Measurements from ENCODE around the gene ELP2.
"Not testable (repeated sequence)": the region's sequence is repeated elsewhere in the genome, so short reads cannot be mapped to it uniquely, and the experiment has no call there.

The ELP2 gene

GRCh38 chr18:36191286-36191685, 61.6 kb downstream of the ELP2 start:
- no peak for DNase-seq (ENCODE audit: low read depth)

- no peak for DNase-seq (ENCODE audit: low read depth)
Observed at GRCh38 chr18:36191711-36192110, 62.0 kb downstream of the ELP2 start.

- DNase-seq (ENCODE audit: low read depth): no peak
Observed at GRCh38 chr18:36194600-36195315, 65.1 kb downstream of the ELP2 start.

GRCh38 chr18:36195427-36196122, 65.9 kb downstream of the ELP2 start:
- no peak for DNase-seq (ENCODE audit: low read depth)

- no peak for DNase-seq (ENCODE audit: low read depth)
Observed at GRCh38 chr18:36196238-36196995, 66.7 kb downstream of the ELP2 start.

DNA sequence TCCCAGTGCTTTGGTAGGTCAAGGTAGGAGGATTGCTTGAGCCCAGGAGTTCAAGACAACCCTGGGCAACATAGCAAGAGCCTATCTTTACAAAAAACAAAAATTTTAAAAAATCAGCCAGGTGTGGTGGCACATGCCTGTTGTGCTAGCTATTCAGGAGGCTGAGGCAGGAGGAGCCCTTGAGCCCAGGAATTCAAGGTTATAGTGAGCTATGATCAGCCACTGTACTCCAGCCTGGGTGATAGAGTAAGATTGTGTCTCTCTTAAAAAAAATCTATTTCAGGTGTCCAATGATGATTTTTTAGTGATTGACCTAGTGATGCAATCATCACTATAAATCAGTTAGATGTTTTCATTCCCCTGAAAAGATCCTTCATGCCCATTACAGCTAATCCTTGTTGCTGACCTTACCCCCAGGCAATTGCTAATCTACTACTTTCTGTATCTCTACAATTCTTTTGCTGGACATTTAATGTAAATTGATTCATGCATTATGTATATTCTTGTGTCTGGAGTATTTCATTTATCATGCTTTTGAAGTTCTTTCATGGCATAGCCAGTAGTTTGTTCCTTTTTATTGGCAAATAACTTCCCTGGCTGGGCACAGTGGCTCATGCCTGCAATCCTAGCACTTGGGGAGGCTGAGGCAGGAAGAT, 67.9 kb downstream of the ELP2 start:
- no peak for DNase-seq (ENCODE audit: low read depth)

GRCh38 chr18:36199691-36200295, 70.1 kb downstream of the ELP2 start:
- DNase-seq (ENCODE audit: low read depth): no peak

- DNase-seq (ENCODE audit: low read depth): no peak
Observed at GRCh38 chr18:36200354-36200771, 70.7 kb downstream of the ELP2 start.

DNA sequence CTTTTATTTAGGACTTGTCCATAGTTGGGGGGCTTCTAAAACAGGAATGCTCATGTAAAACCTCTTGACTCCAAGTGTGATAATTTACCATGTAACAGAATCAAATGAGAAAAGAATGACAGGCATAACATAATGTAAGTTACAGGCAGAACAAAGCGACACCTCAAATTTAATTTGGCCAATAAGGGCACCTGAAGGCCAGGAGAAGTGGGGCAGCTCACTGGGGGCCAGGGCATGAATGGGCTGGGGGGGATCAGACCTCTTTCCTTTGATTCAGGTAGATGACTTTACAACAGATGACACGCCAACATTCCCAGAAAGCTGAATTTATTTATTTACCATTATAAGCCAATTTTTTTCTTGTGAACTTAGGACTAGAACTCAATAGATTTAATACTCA, 72.1 kb downstream of the ELP2 start:
- no peak for DNase-seq (ENCODE audit: low read depth)

DNA sequence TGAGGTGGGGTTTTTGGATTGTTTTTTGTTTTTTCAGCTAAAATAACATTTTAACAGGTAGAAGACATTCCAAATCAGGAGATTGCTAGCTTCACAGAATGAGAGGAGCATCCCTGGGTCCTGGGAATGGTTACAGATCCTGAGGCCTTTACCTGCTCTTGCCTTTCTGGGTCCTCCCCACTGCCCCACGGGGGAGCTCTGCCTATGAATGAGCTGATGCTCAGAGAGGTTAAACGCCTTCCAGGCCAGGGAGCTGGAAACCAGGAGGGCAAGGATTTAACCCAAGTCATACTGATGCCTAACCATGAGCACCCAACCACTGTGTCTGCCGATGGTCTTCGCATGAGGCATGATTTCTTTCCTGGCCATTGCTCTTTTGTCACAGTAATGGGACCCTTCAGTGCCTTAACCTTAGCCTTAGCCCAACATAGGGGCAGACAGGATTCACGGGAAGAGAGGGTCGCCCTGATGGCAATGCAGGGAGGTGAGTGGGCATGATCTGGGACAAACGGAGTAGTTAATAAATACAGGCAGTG, 73.7 kb downstream of the ELP2 start:
- DNase-seq (ENCODE audit: low read depth): no peak

GRCh38 chr18:36205166-36205565, 75.5 kb downstream of the ELP2 start:
- no peak for DNase-seq (ENCODE audit: low read depth)

DNA sequence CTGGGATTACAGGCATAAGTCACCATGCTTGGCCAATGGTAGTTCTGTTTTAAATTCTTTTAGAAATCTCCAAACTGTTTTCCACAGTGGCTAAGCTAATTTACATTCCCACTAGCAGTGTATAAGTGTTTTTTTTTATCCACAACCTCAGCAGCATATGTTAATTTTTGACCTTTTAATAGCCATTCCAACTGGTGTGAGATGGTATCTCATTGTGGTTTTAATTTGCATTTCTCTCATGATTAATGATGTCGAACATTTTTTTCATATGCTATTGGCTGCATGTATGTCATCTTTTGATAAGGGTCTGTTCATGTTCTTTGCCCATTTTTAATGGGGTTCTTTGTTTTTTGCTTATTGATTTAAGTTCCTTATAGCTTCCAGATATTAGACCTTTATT, 77.6 kb downstream of the ELP2 start:
- no peak for DNase-seq (ENCODE audit: low read depth)

GRCh38 chr18:36207969-36208368, 78.3 kb downstream of the ELP2 start:
- DNase-seq (ENCODE audit: low read depth): not testable (repeated sequence)

DNA sequence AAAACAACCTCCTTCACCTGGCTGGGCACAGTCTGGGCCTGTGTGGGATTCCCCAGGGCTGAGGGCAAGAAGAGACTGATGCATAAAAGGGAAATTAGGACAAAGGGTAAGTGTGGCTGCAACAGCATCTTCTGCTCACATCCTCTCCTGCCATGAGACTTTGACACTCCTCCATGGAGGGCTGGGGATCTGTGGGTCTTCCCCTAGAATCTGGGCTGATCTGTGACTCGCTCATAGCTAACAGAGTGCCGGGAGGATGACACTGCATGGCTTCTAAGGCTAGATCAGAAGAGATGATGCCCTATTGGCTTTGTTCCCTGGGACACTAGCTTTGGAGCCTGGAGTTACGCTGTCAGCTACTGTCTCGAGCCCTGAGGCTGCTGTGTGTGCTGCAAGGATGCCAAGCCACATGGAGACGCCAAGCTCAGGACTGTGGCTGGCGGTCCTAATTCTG, 81.9 kb downstream of the ELP2 start:
- DNase-seq (ENCODE audit: low read depth): no peak

GRCh38 chr18:36212301-36213171, 82.8 kb downstream of the ELP2 start:
- DNase-seq (ENCODE audit: low read depth): no peak

- DNase-seq (ENCODE audit: low read depth): no peak
Observed at GRCh38 chr18:36214811-36215210, 85.1 kb downstream of the ELP2 start.

GRCh38 chr18:36215577-36215976, 85.9 kb downstream of the ELP2 start:
- no peak for DNase-seq (ENCODE audit: low read depth)

GRCh38 chr18:36217348-36217747, 87.6 kb downstream of the ELP2 start:
- DNase-seq (ENCODE audit: low read depth): no peak

- no peak for DNase-seq (ENCODE audit: low read depth)
Observed at GRCh38 chr18:36229188-36229587, 99.5 kb downstream of the ELP2 start.

All from activated gamma-delta T cell treated with anti-CD3 and anti-CD28 coated beads, Interleukin-2, amount 50 U/mL, for 16 hours (primary cell).